GM21447 (cell line): ENCODE measurements around the gene SRP9.
"Not testable (repeated sequence)": the region's sequence is repeated elsewhere in the genome, so short reads cannot be mapped to it uniquely, and the experiment has no call there.

ENCODE experiments used
- ATAC-seq: cut with Tn5 transposase; IDR thresholded peaks from one replicate; pipeline ENCODE4 v1.9.1; 2021; ENCODE audit not compliant: unreplicated experiment

The SRP9 gene

DNA sequence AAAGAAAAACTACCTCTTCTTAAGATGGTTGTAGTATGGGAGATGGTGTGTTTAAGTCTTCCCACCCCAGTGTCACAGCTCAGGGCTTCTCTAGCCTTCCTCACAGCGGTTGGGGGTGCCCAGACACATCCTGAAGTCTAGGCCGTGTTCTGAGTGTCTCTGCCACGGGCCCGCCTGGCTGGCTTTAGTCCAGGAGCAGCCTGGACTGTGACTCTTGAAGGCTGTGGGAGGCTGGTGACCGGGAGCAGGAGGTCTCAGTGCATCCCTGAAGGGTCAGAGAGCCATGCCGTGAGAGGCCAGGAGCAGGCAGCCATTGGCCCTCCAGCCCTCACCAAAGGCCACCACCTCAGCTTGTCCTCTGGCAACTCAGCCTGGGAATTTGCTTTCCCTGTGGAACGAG lies 36.8 kb downstream of the SRP9 start:
- no peak for ATAC-seq

DNA sequence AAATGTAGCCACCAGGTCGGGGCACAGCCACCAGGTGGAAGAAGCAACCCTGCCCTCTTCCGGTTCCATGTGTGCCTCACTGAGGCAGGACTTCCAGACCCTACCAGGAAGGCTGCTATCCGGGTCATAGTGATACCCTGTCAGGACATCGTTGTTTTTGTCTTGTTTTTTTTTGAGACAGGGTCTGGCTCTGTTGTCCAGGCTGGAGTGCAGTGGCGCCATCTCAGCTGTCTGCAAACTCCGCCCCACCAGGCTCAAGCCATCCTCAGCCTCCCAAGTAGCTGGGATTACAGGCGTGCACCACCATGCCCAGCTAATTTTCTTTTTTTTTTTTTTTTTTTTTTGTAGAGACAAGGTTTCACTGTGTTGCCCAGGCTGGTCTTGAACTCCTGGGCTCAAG lies 37.5 kb downstream of the SRP9 start:
- not testable (repeated sequence) for ATAC-seq

DNA sequence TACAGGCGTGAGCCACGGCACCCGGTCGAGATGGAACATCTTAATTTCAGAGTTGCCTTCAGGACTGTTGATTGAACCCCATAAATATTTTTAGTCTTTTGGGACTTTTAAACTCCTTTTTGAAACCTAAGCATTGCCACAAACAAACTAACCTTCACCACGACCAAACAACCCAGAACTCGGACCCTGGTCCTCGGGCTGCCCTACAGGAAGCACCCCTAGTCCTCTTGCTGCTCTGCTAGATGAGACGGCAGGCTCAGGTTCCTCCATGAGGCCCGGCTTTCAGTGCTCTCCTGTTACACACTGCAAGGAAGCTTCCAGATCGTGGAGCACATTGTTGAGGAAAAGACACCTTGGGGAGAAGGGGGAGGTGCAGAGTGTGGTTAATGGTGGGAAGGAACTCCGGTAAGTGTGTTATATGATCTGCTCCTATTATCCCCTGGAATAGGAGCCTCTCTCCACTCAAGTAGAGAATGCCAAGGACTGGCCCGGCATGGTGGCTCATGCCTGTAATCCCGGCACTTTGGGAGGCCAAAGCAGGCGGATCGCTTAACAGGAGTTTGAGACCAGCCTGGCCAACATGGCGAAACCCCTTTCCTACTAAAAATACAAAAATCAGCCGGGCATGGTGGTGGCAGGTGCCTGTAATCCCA lies 38.0 kb downstream of the SRP9 start:
- ATAC-seq: no peak

DNA sequence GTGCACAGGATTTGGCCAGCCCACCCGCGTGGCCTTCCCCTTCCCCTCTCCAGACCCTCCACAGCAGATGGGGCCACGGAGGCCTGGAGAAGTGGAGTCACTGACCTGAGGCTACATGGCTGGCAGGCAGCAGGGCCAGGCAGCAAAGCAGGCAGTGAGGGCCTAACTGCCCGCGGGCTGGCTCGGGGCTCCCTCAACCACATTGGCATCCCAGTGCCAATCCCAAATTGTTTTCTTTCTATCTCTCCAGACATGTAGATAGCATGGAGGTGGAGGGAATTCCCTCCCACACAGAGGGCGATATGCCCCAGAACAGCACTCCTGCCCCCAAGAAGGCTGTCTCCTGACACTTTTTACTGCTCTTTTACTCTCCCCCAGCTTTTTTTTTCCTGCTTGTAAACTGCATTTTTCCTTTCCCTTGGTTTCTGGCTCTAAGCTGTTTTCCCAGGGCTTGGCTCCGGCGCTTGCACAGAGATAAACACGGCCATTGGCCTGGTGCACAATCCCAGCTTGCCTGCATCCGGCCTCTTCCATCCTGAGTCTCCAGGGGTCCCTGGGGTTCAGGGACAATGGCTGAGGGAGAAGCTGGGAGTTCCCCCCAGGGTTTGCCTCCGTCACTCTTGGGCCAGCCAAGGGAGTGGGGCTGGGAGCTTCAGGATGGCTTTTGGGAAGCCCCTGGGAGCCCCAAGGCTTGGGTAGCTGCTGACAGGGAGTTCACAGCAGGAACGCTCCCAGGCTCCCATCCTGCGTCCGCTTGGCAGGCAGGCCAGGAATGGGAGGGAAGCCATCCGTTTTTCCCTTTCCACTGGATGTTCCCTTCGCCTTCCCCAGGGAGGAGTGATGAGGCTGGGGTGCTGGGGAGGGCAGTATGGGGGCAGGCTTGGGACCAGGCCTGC lies 39.3 kb downstream of the SRP9 start:
- ATAC-seq: no peak

DNA sequence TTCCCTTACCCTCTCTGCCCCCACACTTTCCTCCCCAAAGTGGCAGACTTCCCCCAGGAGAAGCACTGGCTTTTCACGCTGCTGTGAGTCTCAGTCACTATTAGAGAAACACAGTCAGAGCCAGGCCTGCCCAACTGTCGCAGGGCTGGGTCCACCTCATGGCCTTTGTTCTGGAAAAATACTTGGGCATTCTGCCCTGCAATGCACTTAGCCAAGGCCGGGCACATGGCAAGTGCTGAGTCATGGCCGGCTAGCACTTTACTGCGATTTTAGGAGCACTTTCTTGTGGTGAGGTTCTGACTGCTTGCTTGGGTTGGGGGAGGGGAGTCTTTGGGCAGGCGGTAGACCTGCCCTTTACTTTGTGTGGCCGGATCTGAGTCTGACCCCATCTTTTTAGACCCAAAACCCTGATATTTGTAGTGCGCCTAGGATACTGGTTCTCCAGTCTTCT lies 40.0 kb downstream of the SRP9 start:
- no peak for ATAC-seq

DNA sequence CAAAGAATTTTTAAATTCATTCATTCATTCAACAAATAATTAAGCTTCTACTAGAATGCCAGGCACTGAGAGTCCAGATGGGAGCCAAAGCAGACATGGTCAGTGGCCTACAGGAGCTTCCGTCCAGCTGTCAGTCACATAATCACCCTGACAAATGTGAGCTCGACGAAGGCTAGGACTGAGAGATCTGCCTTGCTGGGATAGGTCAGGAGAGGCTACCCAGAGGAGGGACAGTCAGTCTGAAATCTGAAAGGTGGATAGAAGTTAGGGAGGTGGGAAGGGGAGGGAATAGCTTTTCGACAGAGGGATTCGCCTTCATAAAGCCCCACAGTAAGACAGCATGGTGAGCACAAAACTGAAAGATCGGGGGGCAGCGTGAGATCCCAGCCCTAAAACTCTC lies 40.6 kb downstream of the SRP9 start:
- ATAC-seq: no peak

DNA sequence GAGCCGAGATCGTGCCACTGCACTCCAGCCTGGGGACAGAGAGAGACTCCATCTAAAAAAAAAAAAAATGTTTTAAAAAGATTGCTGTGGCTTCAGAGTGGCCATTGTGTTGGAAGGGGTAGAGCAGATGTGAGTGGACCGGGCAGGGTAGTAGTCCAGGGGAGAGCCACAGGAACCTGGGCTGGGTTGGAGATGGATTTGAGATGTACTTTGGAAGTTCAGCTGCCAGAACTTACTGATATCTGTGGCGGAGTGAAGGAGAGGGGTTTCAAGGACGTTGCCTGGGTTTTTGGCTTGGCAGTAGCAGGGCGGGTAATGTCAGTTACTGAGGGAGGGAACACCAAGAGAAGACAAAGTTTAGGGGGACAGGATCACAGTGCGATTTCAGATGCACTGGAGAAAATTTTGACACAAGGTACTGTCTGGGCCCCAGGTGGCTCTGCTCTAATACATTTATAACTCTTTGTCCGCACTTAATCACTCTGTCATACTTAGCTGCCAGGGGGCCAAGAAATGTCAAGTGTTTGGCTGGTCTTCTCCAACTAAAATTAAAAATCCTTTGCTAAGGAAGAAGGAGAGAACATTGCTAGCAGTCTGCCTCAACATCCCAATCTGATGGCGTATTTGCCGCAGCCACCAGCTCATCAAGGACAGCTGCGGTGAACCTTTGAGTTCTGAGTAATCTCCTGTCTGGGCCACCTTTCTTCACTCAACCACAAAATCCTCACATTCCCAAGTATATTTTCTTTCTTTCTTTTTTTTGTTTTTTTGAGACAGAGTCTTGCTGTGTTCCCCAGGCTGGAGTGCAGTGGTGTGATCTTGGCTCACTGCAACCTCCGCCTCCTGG lies 41.9 kb downstream of the SRP9 start:
- ATAC-seq: no peak

DNA sequence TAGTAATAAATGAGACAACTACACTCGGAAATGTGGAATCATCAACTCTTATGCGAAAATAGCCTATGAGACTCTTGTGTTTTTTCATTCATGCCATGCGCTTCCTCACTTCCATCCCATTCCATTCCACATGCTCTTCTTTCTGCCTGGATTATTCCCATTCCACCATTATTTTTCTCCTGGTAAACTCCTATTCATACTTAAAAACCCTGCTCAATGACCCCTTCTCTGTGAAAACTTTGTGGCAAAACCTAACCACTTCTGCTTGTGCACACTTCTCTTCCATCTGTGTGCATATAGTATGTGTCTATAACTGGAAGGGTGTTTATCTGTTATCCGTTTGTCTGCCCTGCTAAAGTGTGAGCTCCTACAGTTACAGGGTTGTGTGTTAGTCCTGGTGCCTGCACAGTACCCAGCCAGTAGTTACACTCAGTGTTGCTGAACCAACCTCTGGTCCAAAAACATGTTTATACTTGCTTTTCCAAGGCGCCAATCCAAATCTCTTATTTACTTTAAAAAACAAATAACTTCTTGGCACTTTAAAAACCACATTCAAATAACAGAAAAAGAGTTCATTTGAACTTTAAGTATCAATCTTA lies 43.0 kb downstream of the SRP9 start:
- no peak for ATAC-seq

DNA sequence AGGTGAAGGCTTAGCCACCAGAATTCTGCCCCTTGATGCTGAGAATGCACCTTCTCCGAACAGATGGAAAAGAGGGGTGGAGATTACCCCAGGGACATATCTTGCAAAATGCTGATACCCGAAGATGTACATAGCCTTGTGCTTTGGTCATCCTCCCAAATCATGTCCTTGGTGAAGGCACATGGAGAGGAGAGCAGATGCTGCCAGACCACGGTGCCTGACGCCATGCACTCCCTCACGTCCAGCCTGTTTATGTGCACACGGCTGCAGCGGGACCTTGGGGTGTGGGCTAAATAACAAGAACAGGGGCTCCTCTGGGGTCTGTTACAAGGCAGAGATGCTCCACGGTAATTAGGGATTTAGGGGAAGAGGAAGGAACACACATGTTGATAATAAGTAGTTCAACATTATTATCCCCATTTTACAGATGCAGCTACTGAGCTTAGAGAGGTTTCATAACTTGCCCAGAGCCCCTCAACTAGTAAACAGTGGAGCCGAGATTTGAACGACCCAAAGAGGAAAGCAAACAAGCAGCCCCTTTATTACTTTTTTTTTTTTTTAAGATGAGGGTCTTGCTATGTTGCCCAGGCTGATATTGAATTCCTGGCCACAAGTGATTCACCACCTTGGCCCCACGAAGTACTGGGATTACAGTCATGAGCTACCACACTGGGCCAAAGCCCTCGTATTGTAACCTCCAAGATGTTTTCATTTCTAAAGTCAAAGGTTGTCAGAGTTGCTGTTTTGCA lies 45.2 kb downstream of the SRP9 start:
- no peak for ATAC-seq

DNA sequence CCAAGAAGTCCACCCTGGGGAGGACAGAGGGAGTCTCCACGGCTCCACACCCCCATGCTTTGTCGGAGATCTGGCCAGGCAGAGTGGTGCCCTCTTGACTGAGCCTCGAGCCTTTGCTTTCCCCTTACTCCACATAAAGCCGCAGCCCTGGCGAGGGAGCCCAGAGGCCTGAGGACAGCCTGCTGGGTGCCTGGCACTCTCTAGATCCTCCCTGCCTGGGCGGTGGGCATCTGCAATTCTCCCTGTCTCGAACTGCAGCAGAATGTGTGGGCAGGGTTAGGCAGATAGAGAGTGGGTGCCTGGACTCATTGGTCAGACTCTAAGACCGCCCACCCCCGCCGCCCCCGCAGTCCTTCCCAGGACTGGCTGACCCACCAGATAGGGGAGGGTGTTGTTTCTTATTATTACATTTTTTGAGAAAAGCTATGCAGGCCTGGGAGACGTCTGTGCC lies 46.2 kb downstream of the SRP9 start:
- no peak for ATAC-seq

DNA sequence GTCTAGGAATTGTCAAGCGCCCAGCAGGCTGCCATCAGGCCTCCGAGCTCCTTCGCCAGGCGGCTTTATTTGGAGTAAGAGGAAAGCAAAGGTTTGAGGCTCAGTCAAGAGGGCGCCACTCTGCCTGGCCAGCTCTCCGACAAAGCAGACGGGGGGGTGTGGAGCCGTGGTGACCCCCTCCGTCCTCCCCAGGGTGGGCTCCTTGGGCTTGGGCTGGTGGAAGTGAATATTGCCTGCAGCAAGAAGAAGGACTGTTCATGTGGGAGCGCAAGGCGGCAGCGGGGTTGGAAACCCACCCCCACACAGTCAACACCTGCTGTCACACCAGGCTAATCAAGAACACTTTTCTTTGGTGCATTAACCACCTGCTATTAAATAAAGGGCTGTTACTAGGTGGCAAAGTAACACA lies 46.9 kb downstream of the SRP9 start:
- no peak for ATAC-seq

DNA sequence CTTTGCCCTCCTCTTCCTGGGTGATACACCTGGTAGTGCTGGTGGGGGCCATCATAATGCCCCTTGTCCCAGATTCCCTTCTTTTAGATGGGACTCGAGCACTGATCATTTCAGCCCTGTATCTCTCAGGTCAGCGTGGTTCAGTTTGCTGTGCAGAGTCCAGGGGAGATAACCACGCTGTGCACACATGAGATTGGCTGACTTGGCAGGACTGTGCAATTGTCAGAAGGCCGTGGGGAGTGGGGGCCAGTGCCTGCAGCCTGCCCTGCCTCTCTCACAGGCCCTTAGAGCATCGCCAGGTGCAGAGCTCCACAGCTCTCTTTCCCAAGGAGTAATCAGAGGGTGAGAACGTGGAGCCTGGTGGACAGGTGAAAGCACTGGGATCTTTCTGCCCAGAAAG lies 47.5 kb downstream of the SRP9 start:
- no peak for ATAC-seq

DNA sequence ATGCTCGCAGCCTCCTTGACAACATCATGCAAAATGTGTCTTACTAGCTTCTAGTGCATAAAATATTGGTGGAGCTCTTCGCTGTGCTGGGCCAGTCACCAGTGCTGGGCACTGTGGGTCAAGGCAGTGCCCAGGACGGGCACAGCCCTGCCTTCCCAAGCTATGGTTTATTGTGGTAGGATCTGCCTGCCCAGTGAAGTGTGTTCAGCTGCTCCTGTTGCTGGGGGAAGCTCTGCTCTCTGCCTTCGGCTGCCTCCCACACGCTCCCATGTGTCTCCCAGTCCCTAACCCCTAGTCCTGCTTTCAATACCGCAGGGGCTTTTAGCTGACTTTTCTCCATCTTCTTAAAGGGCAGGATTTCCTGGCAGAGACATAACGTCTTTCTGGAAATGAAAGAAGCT lies 48.0 kb downstream of the SRP9 start:
- ATAC-seq: no peak

DNA sequence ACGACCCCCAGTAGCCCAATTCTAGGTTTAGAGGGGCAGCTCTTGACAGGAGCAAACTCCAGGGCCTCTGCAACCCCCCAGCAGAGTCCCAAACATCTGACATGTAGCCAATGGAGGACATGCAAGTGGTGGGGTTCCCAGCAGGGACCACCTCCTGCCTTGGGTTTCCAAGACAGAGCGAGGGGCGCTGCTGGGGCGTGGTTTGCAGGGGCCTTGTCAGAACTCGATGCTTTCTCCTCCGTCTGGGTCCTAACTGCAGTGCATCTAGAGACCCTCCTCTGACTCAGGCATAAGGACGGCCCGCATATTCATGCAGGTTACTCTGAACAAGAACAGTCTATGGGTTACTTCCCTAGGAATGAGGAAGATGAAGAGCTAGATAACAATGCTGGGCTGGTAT lies 49.5 kb downstream of the SRP9 start:
- no peak for ATAC-seq

DNA sequence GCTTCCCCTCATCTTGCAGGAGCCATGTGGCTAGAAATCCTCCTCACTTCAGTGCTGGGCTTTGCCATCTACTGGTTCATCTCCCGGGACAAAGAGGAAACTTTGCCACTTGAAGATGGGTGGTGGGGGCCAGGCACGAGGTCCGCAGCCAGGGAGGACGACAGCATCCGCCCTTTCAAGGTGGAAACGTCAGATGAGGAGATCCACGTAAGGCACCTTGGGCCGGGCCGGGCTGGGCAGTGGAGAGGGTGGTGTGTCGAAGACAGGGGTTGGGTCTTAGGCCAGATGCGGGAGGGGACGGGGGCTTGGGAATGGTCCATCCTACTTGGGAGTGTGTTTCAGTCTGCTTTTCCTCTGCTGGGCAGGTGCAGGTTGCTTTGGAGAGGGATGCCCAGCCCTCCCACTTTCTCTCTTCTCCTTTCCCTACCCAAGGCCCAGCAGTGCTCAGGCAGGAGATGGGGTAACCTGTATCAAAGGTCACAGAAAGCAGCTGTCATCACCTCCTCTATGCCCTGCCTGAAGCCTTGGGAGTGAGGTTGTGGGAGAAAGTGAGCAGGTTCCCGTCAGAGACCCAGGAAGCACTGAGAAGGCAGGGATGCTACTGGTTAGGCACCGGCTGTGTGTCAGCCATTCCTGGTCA lies 51.2 kb downstream of the SRP9 start:
- ATAC-seq: no peak

DNA sequence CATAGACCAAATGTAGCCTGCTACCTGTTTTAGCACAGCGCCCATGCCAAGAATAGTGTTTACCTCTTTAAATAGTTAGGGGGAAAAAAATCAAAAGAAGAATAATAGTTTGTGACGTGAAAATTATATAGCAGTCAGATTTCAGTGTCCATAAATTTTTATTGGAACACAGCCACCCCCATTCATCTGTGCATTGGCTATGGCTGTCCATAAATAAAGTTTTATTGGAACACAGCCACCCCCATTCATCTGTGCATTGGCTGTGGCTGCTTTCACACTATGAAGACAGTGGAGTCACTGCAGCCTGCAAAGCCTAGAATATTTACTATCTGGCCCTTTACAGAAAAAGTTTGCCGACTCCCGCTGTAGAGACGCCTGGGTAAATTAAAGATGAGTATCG lies 53.2 kb downstream of the SRP9 start:
- ATAC-seq: no peak

DNA sequence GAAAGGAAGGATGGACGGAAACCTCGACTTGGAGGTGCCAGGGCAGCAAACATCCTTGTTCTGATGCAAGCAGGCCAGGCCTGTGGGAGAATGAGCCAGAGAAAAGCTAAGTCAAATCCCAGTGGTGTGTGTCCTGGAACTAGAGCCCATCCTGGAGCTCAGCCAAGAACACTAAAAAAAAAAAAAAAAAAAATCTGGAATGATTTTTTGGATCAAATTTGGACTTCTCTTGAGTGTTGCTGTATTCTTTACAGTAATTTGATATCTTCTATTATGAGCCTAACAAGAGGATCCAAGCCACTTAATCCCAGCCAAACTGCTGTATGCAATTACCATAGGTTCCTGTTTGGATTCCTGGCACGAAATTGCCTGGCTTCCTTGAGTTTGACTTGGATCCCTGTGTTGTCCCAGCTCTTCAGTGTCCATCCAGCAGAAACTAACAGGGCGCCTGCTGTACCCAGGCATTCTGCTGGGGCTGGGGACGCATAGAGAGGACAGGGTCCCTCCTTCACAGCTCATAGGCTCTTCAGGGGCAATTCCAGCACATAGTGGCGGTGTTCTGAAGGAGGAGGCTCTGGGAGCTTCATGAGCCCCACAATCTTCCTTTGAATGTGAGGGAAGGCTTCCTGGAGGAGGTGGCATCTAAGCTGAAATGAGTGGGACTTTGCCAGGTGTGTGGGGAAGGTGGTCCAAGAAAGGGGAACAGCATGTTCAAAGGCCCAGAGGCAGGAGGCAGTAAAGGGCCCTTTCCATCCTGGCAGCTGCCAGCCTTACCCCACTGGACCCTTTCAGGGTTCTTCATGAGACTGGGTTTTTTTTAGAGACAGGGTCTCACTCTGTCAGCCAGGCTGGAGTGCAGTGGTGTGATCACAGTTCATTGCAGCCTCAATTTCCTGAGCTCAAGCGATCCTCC lies 57.0 kb downstream of the SRP9 start:
- ATAC-seq: no peak

DNA sequence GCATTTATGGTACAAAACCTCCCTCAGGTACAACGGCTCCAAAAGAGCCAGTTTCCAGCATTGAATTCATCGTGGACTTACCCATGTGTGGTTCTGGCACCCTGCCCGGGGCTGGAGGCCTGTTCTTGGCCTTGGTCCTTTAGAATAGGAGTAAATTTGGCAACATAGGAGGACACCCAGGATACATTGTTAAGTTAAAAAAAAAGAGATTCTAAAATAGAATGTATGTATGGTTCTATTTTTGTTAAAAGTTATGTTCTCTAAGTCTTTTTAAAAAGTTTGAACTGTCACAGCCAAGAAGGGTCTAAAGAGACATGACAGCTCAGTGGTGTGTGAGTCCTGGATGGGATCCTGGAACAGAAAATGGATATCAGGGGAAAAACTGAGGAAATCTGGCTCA lies 58.2 kb downstream of the SRP9 start:
- ATAC-seq: no peak

DNA sequence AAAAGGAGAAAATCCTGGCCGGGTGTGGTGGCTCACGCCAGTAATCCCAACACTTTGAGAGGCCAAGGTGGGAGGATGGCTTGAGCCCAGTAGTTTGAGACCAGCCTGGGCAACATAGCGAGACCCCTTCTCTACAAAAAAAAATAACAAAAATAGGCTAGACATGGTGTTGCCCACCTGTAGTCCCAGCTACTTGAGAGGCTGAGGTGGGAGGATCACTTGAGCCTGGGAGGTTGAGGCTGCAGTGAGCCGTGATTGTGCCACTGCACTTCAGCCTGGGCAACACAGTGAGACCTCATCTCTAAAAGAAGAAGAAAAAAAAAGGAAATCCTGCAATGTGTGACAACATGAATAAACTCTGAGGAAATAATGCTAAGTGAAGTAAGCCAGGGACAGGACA lies 58.7 kb downstream of the SRP9 start:
- ATAC-seq: not testable (repeated sequence)
